Mesodermal cell (in vitro differentiated cells): ENCODE measurements around the gene TNFAIP1.
A peak's percentile ranks its signal among the peaks of the same experiment; 100 is the strongest.
"Not testable (repeated sequence)": the region's sequence is repeated elsewhere in the genome, so short reads cannot be mapped to it uniquely, and the experiment has no call there.

ENCODE experiments used
- H3K27ac ChIP-seq: 2 replicates; pipeline ENCODE4 v1.7.0; 2013; ENCODE audit warnings: mild to moderate bottlenecking, low read depth, low read length, moderate library complexity; ENCODE audit not compliant: severe bottlenecking
- H3K36me3 ChIP-seq: 2 replicates; pipeline ENCODE4 v1.7.1; 2013; ENCODE audit warnings: mild to moderate bottlenecking, low read length, moderate library complexity; ENCODE audit not compliant: control insufficient read depth, insufficient read depth
- H3K4me1 ChIP-seq: one replicate; pipeline ENCODE4 v1.7.1; 2013; ENCODE audit warnings: mild to moderate bottlenecking, low read length; ENCODE audit not compliant: insufficient read depth, control insufficient read depth, poor library complexity, severe bottlenecking
- H3K4me3 ChIP-seq: 2 replicates; pipeline ENCODE4 v1.7.0; 2013; ENCODE audit warnings: low read length, control low read depth, mild to moderate bottlenecking; ENCODE audit not compliant: insufficient read depth, poor library complexity, severe bottlenecking; ENCODE audit errors: extremely low read depth
- H3K9me3 ChIP-seq: 2 replicates; pipeline ENCODE4 v1.7.1; 2013; ENCODE audit warnings: mild to moderate bottlenecking, low read length, moderate library complexity; ENCODE audit not compliant: control insufficient read depth
- WGBS, 2 experiments: methylation state at CpG; one replicate each; pipeline ENCODE4 v1.1.5; 2013; ENCODE audit warnings: missing lambda C conversion rate in 2 of 2; ENCODE audit not compliant: insufficient coverage in 2 of 2; 5-methylcytosine and 5-hydroxymethylcytosine counted together

The TNFAIP1 gene

DNA sequence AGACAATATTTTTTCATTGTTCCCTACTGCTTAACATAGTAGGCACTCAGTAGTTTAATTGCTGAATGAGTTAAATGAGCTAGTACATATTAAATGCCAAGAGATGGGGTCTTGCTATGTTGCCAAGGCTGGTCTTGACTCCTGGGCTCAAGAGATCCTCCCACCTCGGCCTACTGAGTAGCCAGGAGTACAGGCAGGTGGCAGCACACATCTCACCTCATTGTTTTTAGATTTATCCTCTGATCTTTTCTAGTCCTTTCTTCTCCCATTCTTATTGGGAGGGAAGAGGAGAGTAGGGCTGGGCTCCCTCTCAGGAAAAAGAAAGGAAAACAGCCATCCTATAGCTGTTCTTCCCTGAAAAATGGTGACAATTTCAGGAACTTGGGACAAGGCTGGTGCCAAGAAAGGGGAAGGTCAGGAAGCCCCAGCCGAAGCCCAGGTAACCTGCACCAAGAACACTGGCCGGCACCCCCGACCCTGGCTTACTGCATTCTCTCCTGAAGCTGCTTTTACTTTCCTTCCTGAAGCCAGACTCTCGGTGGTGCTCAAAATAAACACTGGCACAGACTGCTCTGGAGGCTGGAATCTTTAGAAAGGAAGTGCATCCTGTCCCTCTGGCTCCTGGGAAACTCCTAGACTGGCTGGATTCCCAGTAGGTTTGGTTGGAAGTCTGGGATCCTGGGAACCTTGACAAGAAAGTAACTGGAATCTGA, 2.7 kb downstream of the TNFAIP1 start:
- peaks cover 27% of the 10 kb centered on the region for H3K4me1 ChIP-seq
- peak overlapping the region; percentile 73 for H3K27ac ChIP-seq
- peak overlapping the region; percentile 14 for H3K4me3 ChIP-seq
- WGBS, 2 experiments = 78 to 80% methylated on average over 2 to 3 of the region's 5 CpGs
- no peaks in the 10 kb centered on the region for H3K9me3 ChIP-seq
- H3K36me3 ChIP-seq = peaks cover 63% of the 10 kb centered on the region

DNA sequence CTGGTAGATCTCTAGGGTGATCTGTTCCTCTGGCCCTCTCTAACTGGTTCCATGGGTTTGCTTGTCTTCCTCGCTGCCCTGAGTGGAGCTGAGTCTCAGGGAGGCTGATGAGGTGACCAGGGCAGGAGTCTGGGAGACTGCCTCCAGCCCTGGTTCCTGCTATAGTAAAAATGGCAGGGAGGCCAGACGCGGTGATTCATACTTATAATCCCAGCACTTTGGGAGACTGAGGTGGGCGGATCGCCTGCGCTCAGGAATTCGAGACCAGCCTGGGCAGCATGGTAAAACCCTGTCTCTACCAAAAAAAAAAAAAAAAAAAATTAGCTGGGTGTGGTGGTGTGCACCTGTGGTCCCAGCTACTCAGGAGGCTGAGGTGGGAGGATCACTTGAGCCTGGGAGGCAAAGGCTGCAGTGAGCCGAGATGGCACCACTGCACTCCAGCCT, 3.2 kb downstream of the TNFAIP1 start:
- peaks cover 67% of the 10 kb centered on the region for H3K36me3 ChIP-seq
- peaks cover 27% of the 10 kb centered on the region for H3K4me1 ChIP-seq
- 82 to 93% methylated on average over 4 to 7 of the region's 8 CpGs for WGBS, 2 experiments
- H3K9me3 ChIP-seq, H3K4me3 ChIP-seq: not testable (repeated sequence)
- H3K27ac ChIP-seq = peak overlapping the region; percentile 73

DNA sequence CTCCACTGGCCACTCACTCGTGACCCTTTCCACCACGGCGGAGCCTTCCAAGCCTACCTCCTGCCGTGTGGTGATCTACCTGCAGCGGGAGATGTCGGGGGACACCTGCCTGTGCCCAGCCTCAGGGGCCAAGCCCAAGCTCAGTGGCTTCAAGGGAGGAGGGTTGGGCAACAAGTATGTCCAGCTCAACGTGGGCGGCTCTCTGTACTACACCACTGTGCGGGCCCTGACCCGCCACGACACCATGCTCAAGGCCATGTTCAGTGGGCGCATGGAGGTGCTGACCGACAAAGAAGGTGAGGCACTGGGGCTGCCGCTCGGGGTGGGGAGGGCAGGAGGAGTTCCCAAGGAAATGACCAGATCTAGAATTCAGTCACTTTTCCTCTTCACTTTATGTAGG, 3.9 kb downstream of the TNFAIP1 start:
- Histone ChIP-seq H3K36me3 (peaks cover 74% of the 10 kb centered on the region), H3K4me1 (peaks cover 25% of the 10 kb centered on the region), H3K9me3 (no peaks in the 10 kb centered on the region), H3K4me3 (no peak overlapping the region), H3K27ac (no peak overlapping the region)
- 97 to 100% methylated on average over 9 to 15 of the region's 15 CpGs for WGBS, 2 experiments

DNA sequence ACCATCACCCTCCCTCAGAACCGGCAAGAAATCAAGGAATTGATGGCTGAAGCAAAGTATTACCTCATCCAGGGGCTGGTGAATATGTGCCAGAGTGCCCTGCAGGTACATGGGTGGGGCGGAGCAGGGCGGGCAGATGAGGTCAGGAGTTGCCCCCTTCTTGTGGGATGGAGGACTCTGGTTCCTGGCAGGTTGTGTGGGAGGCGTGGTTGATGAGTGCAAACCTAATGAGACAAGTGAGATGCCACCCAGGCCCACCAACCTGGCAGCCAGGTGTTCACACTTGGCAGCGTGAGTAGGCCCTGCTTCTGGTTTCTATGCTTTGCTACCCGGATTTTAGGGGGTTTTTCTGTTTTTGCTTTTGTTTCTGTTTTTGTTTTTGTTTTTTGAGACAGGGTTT, 4.8 kb downstream of the TNFAIP1 start:
- no peaks in the 10 kb centered on the region for H3K9me3 ChIP-seq
- no peak overlapping the region for H3K27ac ChIP-seq
- H3K4me1 ChIP-seq = peaks cover 33% of the 10 kb centered on the region
- H3K36me3 ChIP-seq = peaks cover 83% of the 10 kb centered on the region
- WGBS, 2 experiments = 97 to 100% methylated on average over 4 of the region's 6 CpGs
- H3K4me3 ChIP-seq = no peak overlapping the region

DNA sequence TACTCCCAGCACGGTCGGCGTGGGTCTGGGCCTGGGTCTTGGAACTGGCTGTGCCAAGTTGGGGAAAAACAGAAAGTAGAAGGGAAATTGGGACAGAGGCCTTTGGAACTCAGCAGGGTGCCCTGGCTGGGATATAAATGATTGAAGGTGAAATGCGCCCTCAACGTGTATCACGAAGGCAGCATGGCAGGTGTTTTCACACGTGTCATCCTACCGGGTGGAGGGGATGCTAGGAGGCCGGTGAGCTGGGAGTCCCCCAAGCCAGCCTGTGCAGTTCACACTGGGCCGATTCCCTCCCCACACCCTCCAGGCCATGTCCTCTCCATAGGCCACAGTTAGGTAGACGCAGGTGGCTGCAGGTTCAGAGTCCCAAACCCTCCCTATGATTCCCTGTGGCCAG, 6.0 kb downstream of the TNFAIP1 start:
- no peak overlapping the region for H3K4me3 ChIP-seq
- H3K4me1 ChIP-seq = peaks cover 42% of the 10 kb centered on the region
- H3K9me3 ChIP-seq = no peaks in the 10 kb centered on the region
- H3K27ac ChIP-seq = no peak overlapping the region
- 93 to 98% methylated on average over 9 to 11 of the region's 11 CpGs for WGBS, 2 experiments
- peaks cover 94% of the 10 kb centered on the region for H3K36me3 ChIP-seq

DNA sequence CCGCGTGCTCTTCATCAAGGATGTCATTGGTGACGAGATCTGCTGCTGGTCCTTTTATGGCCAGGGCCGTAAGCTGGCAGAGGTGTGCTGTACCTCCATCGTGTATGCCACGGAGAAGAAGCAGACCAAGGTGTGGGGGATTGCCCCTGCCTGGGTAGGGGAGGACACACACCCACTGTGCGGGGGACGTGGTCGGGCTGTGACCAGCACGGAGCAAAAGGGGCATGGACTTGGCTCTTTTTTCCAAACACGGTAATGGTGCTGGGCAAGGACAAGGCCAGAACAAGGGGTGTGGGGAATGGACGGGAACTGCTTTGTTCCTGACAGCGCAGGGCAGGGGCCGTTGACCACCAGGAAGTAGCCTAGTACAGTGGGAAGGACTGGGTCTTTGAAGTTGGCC, 6.8 kb downstream of the TNFAIP1 start:
- Histone ChIP-seq H3K36me3 (peaks cover 95% of the 10 kb centered on the region), H3K27ac (no peak overlapping the region), H3K4me3 (no peak overlapping the region), H3K4me1 (peaks cover 44% of the 10 kb centered on the region), H3K9me3 (no peaks in the 10 kb centered on the region)
- WGBS, 2 experiments = 97% methylated on average over 14 of the region's 14 CpGs

DNA sequence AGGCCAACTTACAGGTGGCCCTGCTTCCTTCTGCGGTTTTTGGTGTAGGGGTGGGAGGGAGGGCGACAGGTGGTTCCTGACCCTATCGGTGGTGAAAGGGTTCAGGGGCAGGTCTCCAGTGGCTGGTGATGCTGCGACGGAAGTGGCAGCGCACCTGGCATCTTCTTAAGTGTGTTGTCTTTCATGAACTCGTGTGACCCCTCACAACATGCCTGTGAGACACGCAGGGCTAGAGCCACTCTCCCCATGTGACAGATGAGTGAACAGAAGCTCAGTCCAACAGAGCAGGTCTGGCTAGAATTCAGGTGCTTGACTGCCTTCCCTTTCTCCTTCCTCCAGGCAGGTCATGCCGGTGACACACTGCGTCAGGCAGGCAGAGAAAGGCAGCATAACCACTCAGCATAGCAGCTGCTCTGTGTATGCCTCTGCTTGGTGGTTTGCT, 8.0 kb downstream of the TNFAIP1 start:
- Histone ChIP-seq H3K36me3 (peaks cover 97% of the 10 kb centered on the region), H3K27ac (no peak overlapping the region), H3K4me3 (no peak overlapping the region), H3K4me1 (peaks cover 41% of the 10 kb centered on the region), H3K9me3 (no peaks in the 10 kb centered on the region)
- 95 to 98% methylated on average over 9 to 10 of the region's 10 CpGs for WGBS, 2 experiments

DNA sequence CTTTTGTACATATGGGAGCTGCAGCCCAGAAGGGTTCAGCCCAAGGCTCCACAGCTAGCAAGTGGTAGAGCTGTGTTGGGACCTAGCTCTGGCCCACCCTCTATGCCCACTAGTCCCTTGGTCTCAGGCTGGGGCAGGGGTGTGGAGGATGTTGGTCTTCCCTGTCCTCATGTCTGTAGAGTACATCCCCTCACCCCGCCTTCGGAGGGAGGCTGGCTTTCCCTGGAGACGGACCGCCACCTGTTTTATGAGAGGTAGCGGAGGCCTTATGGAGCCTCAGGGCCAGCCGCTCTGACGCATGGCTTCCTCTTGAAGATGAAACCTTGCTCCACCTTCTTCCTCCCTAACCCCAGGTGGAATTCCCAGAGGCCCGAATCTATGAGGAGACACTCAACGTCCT, 8.4 kb downstream of the TNFAIP1 start:
- Histone ChIP-seq H3K9me3 (no peaks in the 10 kb centered on the region), H3K27ac (no peak overlapping the region), H3K4me3 (no peak overlapping the region), H3K4me1 (peaks cover 38% of the 10 kb centered on the region), H3K36me3 (peaks cover 97% of the 10 kb centered on the region)
- 93 to 100% methylated on average over 8 to 9 of the region's 9 CpGs for WGBS, 2 experiments

DNA sequence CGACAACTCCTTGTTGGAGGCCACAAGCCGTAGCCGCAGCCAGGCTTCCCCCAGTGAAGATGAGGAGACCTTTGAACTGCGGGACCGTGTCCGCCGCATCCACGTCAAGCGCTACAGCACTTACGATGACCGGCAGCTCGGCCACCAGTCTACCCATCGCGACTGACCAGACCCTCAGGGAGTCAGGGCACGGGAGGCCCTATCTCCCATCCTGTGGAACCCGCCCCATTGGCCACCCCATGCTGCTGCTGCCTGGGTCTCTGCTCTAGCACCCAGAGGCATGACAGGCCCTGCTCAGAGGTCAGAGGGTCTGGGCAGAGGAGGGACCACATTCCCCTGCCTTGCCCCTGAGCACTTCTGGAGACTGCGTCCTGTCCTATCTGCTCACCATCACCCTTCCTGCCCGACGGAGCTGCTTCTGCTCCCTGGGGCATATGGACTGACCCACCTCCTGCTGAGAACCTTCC, 8.9 kb downstream of the TNFAIP1 start:
- peaks cover 38% of the 10 kb centered on the region for H3K4me1 ChIP-seq
- no peak overlapping the region for H3K4me3 ChIP-seq
- no peaks in the 10 kb centered on the region for H3K9me3 ChIP-seq
- H3K27ac ChIP-seq = no peak overlapping the region
- peaks cover 97% of the 10 kb centered on the region for H3K36me3 ChIP-seq
- 97 to 99% methylated on average over 16 to 19 of the region's 19 CpGs for WGBS, 2 experiments

DNA sequence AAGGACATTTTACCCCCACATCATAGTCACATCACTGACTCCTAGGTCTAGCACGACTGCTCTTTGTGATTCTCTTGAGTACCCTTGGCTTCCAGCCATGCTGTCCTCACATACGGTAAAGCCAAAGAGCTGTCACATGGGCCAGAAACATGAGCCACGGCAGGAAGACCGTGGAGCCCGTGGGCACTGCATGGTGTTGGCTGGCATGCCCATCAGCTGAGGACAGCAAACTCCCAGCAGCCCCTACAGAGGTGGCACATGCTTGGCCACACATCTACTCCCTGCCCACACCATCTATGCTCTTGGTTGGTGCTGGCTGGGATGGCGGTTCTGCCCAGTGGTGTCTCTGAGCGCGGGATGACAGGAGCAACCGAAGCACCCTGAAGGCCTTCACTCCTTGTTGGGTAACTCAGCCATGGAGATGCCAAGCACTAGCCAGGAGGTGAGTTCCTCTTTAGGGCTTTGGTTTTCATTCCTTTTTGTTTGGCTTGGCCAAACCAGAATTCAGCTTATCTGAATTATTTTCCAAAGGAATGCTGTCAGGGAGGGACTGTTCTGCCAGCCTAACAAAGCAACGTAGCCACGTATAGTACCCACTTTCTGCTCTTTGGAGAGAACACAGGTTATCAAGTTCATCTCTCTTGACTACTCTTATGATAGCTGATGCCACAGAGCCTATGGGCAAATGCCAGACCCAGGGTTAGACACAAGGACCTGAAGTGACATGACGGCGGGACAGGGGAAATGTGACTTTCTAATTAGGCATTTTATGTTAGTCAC, 10.0 kb downstream of the TNFAIP1 start:
- H3K27ac ChIP-seq = peak overlapping the region; percentile 85
- H3K9me3 ChIP-seq = no peaks in the 10 kb centered on the region
- peaks cover 97% of the 10 kb centered on the region for H3K36me3 ChIP-seq
- H3K4me1 ChIP-seq = peaks cover 38% of the 10 kb centered on the region
- 94 to 95% methylated on average over 10 to 13 of the region's 13 CpGs for WGBS, 2 experiments
- H3K4me3 ChIP-seq = no peak overlapping the region

DNA sequence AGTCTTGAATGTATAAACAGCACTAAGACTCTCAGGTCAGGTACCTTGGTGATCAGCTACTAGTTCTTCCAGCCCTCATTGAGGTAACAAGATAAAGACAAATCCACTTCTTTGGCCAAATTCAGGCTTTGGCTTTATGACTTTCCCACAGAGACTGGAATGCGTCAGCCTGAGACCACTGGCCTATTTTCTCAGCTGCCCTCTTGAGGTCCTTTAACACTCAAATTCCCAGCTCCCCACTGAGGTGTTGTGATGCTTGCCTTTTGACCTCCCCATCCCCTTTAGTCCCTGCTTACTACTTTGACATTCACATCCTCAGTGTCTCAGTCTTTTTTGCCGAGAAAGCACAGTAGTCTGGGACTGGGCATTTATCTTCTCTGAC, 10.6 kb downstream of the TNFAIP1 start:
- WGBS, 2 experiments = 83 to 100% methylated on average over 1 to 2 of the region's 2 CpGs
- H3K27ac ChIP-seq = peak overlapping the region; percentile 85

More for the DNA sequence above, 10.6 kb downstream of the TNFAIP1 start:
- H3K36me3 ChIP-seq = peaks cover 97% of the 10 kb centered on the region
- H3K4me1 ChIP-seq = peaks cover 38% of the 10 kb centered on the region
- no peaks in the 10 kb centered on the region for H3K9me3 ChIP-seq
- no peak overlapping the region for H3K4me3 ChIP-seq
